Activated CD8-positive, alpha-beta memory T cell treated with anti-CD3 and anti-CD28 coated beads, Interleukin-2, amount 50 U/mL, for 1 hour (primary cell): ENCODE data around the gene PKD2.
"Not testable (repeated sequence)": the region's sequence is repeated elsewhere in the genome, so short reads cannot be mapped to it uniquely, and the experiment has no call there.

Experiments
- DNase-seq: peaks from one replicate; pipeline ENCODE4 v3.0.0-alpha.2; 2020; ENCODE audit errors: extremely low read depth

Gene PKD2

DNA sequence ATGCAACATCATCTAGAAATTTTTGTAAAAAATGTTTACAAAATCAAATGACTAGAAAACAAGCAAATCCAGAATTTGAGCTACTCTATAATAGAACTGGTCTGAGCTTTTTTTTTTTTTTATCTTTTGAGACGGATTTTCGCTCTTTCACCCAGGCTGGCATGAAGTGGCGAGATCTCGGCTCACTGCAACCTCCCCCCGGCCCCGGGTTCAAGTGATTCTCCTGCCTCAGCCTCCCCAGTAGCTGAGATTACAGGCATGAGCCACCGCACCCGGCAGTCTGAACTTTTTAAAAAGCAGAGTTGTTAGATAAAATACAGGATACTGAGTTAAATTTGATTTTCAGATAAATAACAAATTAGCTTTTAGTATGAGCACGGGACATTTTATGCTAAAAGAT is 20.9 kb upstream of the PKD2 start:
- no peak for DNase-seq

DNA sequence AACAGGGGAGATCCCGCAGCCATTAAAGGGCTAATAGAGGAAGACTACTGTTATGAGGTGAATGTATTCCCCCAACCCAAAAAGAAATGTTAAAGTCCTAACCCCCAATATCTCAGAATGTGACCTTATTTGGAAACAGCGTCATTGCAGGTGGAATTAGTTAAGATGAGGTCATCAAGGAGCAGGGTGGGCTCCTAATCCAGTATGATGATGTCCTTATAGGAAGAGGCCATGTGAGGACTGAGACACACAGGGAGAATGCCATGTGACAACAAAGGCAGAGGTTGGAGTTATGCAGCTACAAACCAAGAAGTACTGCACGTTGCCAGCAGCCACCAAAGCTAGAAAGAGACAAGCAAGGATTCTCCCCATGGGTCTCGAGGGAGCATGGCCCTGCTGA is 17.7 kb upstream of the PKD2 start:
- DNase-seq, result no peak

DNA sequence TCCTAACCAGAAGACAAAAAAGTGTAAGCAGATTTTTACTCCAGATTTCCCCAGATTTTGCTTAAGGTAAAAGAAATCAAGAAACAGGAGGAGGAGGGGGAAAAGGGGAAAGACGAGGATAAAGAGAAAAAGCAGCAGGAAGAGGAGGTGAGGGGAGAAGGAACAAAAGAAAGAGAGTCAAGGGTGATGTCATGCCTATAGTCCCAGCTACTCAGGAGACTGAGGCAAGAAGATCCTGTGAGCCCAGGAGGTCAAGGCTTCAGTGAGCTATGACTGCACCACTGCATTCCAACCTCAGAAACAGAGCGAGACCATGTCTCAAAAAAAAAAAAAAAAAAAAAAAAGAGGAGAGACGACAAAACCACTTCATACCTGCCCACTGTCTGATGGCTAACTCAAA is 12.0 kb upstream of the PKD2 start:
- DNase-seq, result no peak

DNA sequence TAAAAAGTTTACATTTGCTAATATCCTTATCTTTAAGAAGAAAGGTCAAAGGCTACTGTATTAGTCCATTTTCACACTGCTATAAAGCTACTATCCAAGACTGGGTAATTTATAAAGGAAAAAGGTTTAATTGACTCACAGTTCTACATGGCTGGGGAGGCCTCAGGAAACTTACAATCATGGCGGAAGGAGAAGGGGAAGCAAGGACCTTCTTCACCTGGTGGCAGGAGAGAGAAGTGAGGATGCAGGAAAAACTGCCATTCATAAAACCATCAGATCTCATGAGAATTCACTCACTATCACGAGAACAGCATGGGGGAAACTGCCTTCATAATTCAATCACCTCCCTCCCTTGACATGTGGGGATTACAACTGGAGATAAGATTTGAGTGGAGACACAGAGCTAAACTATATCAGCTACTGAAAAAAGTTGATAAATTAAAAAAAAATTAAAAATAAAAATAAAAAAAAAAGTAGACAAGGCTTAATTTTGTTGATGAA is 8.2 kb upstream of the PKD2 start:
- not testable (repeated sequence) for DNase-seq

DNA sequence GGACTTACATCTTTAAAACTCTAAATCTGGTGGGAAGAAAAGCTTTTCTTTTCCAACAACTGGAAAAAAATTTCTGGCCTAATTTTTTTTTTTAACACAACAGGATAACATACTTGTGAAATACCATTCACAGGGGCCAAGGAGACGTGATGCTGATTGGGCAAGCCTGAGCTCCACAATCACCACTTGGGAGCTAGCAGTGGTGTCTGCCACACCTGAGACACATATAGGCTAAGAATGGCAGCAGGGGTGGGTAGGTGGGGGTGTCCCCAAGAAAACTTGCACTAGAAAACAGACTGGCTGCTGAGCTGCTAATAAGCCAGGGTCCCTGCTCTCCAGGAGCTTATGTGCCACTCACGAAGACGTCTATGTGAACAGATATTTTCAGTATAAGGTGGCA is 5.6 kb upstream of the PKD2 start:
- DNase-seq, result no peak

DNA sequence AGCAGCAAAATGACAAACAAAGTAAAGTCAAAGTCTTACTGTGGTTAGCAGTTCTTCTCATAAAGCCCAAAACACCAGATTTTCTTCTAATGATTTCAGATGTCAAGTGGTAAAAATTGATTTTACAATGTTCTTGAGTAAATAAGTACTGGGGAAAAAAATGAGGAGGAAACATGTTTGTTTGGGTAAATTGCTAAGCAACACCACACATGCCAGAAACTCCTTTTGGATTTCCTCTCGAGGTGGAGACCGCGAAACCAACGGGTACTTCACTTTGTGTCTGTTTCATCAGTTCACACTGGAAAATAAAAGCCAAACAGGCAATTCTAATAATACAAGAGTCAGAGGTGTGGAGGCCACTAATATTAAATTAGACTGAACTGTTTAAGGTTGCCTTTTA is 4.6 kb upstream of the PKD2 start:
- no peak for DNase-seq

DNA sequence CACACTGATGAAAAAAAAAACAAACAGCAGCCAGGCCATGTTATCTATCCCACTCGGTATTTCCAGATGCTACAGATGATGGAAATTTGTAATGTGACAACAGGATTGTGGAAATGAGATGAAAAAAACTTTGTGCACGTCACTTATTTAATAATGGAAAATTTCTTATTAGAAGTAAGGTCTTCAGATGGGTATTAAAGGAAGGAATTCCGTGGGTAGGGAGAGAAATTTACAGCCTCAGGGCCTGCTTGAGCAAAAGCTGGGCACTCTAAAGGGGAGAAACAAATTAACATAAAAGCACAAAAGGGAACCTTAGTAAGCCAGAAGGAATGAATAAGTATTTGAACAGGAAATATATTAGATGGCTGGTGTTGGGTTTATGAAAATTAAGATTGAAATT is 4.2 kb upstream of the PKD2 start:
- DNase-seq, result no peak

DNA sequence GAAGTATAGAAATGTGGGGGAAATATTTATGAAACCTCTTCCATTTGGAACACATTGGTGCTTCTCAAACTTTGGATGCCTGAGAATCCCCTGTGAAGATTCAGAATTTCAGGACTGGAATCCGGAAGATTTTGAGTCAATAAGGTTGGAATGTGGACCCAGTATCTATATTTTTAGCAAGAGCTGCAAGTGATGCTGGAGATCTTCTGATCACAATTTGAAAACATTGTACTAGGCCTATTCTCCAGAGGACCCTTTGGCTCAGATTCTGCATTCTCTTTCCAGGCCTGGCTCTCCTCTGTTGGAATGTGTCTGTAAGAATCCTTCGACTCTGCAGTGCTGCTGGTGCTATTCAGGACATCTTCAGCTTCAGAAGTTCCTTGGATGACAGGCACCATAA is 2.4 kb upstream of the PKD2 start:
- DNase-seq, result no peak

DNA sequence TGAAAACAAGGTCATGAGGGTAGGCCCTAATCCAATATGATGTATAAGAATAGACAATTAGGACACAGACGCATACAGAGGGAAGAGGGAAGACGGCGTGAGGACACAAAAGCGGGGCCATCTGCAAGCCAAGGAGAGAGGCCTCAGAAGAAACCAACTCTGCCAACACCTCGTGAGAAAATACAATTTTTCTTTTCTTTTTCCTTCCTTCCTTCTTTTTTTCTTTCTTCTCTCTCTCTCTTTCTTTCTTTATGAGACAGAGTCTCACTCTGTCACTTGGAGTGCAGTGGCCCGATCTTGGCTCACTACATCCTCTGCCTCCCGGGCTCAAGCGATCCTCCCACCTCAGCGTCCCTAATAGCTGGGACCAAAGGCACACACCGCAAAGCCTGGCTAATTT is 1.5 kb upstream of the PKD2 start:
- no peak for DNase-seq

DNA sequence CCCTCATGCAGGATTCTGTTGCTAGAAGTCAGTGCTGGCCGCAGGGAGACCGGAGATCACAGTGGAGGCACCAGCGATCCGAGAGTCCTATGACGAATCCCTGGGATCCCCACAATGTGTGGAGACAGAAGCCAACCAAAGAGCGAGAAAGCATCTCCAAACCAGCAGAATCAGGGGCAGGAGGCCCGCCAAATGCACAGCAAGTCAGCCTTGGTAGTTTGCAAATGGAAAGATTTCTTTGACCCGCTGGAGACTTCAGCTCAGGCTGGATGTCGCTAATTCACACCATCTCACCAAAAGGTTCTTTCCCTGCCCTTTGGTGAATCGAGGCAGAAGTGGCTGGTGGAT is 505 bp upstream of the PKD2 start:
- DNase-seq, result no peak

DNA sequence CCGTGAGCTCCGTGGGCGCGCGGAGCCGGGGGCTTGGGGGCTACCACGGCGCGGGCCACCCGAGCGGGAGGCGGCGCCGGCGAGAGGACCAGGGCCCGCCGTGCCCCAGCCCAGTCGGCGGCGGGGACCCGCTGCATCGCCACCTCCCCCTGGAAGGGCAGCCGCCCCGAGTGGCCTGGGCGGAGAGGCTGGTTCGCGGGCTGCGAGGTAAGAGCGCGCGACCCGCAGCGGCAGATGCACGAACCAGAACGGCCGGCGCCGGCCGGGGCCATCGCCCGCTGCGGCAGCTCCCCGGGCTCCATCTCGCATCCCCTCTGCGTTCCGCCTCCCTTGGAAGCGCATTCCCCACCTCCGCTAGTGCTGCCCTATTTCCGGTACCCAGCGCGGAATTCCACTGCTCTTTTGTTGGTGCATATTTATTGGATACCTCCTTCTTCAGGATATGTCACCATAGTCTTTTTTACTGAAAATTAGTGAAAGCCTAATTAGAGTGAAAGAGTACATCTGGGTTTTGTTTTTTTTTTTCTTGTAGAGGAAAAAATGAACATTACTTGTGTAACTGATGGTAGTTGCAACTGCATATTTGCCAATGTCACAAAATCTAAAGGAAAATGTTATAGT is 797 bp downstream of the PKD2 start:
- no peak for DNase-seq

DNA sequence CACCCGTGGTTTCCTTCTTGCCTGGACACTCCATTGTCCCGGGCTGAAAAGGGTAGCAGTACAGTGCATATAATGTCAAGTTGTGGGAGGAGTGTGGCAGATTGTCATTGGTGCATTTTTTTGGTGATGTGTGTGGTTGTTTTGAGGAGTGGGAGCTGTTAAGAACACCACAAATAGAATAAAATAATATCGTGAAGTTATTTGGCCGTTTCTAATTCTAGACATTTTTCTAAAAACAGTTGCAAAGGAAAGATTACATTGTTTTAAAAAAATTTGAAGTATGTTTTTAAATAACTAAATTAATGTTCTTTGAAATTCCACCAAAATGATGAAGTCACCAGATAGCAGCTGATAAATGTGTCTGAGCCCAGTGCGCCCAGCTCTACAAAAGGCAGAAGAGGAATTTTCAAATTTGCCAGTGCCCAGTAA is 1.3 kb downstream of the PKD2 start:
- no peak for DNase-seq

DNA sequence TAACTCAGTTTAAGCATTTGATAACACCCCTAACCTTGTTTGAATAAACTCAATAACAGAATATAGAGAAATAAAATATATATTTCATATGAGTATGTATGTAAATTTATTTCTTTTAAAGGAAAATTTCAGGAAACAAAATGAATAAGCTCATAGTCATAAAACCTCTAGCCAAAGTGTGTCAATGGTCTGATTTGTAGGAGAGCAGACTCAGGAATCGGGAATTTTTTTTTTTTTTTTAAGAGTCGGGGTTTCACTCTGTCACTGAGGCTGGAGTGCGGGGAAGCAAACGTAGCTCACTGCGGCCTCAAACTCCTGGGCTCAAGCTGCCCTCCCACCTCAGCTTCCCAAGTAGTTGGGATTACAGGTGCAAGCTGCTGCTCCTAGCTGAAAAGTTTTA is 2.4 kb downstream of the PKD2 start:
- no peak for DNase-seq

DNA sequence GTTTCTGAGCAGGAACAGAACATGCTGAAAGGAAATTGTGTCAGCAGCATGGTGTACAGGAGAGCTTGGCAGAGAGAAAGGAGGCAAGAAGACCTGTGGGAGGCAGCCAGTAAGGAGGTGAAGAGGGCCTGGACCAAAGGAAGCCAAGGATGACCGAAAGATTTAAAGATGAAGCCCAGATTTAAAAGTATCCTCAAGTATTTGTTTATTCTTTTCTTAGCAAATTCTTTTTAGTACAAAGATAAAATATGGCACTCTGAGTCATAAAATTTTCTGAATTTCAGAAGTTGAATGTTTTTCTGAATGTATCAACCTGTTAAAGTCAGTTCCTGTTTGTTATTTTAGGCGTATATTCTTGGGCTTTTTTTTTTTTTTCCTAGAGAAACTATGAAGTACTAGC is 3.5 kb downstream of the PKD2 start:
- DNase-seq, result no peak

DNA sequence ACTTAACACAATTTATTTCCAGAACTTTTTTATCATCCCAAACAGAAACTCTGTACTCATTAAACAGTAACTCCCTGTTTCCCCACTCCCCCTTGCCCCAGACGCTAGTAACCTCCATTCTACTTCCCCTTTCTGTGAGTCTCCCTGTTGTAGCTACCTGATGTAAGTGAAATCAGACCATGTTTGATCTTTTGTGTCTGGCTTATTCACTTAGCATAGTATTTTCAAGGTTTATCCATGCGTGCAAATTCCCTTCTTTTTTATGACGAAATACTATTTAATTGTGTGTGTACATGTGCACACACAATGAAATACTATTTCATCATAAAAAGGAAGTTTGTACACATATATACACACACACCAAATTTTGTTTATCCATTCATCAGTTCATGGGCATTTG is 5.2 kb downstream of the PKD2 start:
- DNase-seq, result no peak

DNA sequence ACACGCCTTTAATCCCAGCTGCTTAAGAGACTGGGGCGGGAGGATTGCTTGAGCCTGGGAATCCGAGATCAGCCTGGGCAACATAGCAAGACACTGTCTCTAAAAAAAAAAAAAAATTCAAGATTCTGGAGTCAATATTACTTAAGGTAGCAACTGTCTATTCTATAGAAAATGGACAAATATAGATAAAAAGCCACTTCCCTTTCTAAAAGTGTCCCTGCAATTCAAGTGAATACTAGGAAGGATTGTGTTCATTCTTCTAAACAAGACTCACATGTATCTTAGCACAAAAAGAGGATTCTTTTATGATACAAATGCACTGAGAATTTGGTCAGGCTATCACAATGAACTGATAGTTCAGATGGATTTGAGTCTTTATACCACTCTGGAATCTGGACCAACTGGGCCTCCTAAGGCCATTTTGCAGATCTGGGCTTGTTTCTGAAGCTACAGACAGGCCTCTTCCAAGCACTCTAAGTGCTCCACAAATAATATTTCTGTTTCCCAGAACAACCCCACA is 7.0 kb downstream of the PKD2 start:
- no peak for DNase-seq

DNA sequence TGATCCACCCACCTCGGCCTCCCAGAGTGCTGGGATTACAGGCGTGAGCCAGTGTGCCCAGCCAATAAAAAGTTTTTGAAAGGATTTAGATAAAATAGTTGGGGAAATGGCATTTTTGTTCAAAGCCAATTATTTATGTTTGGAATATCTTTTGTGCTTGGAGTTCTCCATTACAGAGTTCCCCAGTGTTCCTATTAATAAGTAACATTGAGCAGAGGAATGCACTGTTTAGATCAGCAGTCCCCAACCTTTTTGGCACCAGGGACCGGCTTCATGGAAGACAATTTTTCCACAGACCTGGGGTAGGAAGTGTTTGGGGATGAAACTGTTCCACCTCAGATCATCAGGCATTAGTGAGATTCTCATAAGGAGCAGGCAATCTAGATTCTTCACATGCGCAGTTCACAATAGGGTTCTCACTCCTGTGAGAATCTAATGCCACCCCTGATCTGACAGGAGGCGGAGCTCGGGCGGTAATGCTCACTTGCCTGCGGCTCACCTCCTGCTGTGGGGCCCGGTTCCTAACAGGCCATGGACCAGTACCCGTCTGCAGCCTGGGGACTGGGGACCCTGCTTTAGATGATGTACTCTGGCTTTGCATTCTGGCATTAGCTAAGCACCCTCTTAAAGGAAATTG is 8.3 kb downstream of the PKD2 start:
- no peak for DNase-seq

DNA sequence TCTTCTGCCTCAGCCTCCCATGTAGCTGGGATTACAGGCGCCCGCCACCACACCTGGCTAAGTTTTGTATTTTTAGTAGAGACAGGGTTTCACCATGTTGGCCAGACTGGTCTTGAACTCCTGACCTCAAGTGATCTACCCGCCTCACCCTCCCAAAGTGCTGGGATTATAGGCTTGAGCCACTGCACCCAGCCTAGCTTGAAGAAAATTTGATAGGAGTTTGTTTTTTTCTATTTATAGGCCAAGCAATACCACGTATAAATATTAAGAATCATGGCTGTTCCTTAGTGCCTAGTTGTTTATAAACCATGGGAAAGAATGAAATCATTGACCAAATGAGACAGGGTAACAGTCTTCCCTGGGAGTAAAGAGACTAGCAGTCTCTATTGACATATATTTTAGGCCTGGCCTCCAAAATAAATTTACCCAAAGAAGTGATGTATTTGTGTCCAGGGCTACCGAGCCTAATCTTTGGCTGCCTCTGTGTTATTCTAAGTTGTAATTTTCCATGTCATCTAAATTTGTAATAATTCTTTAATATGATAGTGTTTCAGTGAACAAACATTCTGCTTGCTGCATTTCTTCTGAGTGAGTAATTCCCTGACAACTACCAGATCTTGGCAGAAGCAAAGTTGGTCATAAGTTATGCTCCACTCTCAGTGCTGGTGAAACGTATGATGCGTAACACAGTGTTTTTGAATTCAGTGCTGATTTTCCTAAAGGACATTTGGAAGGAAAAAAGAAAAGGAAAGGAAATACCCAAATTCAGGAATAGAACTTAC is 10.3 kb downstream of the PKD2 start:
- no peak for DNase-seq

DNA sequence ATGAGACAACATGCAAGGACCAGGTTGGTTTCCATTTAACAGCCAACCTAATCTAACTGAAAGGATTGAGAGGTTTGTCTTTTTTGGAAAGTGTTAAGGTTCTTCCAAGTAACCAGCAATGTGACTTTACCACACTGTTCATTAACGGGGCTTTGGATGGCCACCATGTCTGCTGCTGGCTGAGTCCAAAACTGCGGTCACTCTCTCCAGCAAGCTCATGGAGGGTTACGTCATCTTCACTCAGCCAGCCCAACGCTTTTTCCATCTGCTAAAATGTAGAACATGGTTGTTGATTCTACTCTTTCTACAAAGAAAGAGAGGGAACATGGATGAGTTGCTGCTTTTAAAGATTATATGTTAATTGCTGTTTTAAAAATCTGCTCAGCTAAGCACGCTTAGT is 11.0 kb downstream of the PKD2 start:
- DNase-seq, result no peak

DNA sequence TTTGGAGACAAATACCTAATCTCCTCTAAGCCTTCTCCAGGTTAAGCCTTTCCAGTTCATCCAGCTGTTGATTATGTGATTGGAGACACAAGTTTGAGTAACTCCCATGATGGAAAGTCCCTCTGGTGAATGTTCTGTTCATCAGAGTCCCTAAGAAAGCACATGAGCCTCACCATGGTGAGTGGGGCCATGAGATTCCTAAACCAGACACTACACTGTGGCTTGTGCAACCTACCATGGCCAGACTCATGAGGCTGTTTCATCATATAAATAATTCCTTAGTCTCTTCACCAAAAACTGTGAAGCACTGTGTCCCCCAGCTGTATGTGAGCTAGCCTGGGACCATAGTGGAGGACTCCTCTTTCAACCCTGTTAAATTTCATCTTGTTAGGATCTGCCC is 14.4 kb downstream of the PKD2 start:
- no peak for DNase-seq

DNA sequence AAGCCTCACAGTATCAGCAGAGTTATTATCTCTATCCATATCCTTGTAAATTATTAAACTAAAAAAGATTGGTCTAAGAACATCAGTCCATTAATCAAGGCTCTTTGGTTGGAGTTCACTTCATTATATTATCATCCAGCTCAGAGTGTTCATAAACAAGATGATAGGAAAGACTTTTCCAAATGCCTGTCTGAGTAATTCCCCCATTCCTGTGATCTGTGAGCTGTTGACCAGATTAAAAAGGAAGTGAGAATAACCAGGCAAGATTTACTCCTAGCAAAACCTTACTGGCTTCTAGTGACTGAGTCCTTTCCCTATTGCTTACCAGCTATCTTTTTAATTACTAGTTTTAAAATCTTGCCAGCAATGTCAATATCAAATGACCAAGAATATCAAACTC is 14.9 kb downstream of the PKD2 start:
- DNase-seq, result no peak

DNA sequence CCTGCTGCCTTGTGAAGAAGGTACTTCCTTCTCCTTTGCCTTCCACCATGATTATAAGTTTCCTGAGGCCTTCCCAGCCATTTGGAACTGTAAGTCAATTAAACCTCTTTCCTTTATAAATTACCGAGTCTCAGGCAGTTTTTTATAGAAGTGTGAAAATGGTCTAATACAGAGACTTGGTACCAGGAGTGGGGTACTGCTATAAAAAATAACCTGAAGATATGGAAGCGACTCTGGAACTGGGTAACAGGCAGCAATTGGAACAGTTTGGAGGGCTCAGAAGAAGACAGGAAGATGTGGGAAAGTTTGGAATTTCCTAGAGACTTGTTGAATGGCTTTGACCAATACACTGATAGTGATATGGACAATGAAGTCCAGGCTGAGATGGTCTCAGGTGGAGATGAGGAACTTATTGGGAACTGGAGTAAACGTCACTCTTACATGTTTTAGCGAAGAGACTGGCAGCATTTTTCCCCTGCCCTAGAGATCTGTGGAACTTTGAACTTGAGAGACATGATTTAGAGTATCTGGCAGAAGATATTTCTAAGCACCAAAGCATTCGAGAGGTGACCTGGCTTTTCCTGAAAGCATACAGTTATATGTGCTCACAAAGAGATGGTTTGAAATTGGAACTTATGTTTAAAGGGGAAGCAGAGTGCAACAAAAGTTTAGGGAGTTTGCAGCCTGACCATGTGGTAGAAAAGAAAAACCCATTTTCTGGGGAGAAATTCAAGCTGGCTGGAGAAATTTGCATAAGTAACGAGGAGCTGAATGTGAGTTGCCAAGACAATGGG is 18.6 kb downstream of the PKD2 start:
- not testable (repeated sequence) for DNase-seq
